Endothelial cell of umbilical vein (primary cell): Measurements from ENCODE around the gene COL23A1. TPM values are rescaled to one million over a fixed set of nuclear protein-coding genes. Genes with fewer than 3 reads are reported as not detected.

Experiments used
- BruUV-seq: library from RNA; stranded (reverse); fragments of 400-500 nt; replicated peaks from 2 replicates; lab custom pipeline; 2021; lab: Mats Ljungman, UMichigan
- CTCF ChIA-PET: fragments of 300-600, 350-600 bp; sonication (Branson Sonifier 250); formaldehyde crosslinking; loops from one replicate; lab custom pipeline; 2021; ENCODE audit warnings: antibody characterized with exemption, inconsistent platforms; lab: Charles Lee
- POLR2A ChIA-PET: fragments of 300-600, 350-600 bp; sonication (Branson Sonifier 250); formaldehyde crosslinking; loops from one replicate; lab custom pipeline; 2021; ENCODE audit warnings: antibody characterized with exemption, inconsistent platforms; lab: Charles Lee
- DNase-seq: peaks from one replicate; pipeline ENCODE4 v3.0.0-alpha.2; 2011; ENCODE audit warnings: low read depth, low spot score
- FAIRE-seq: peaks from 2 replicates; lab custom pipeline; 2011; peaks lifted over from hg19 to GRCh38; lab: Jason Lieb, UNC
- H2AFZ ChIP-seq: 2 replicates; pipeline ENCODE4 v1.6.0; 2012; ENCODE audit warnings: low read depth, low read length, control low read depth, inconsistent platforms
- H3K27ac ChIP-seq: 2 replicates; pipeline ENCODE4 v1.5.1; 2011; ENCODE audit warnings: low read depth, mild to moderate bottlenecking, control low read depth, low read length, moderate library complexity; ENCODE audit not compliant: insufficient read depth
- H3K27me3 ChIP-seq, 2 experiments: 2 replicates each; pipeline versions ENCODE4 v1.6.0 to v1.6.1; 2011; ENCODE audit warnings: low read length in 2 of 2, mixed read lengths in 1 of 2; ENCODE audit not compliant: control insufficient read depth in 2 of 2, insufficient read depth in 2 of 2
- H3K36me3 ChIP-seq, 2 experiments: 2 replicates in 1 of 2; 3 replicates in 1 of 2; pipeline ENCODE4 v1.5.1; 2011; ENCODE audit warnings: low read length in 2 of 2, mild to moderate bottlenecking in 1 of 2, moderate library complexity in 1 of 2; ENCODE audit not compliant: control insufficient read depth in 2 of 2, insufficient read depth in 2 of 2; ENCODE audit errors: extremely low read depth in 1 of 2
- H3K4me1 ChIP-seq: 3 replicates; pipeline ENCODE4 v1.5.1; 2011; ENCODE audit warnings: mild to moderate bottlenecking, low read length; ENCODE audit not compliant: control insufficient read depth, insufficient read depth; ENCODE audit errors: extremely low read depth
- H3K4me2 ChIP-seq: 2 replicates; pipeline ENCODE4 v1.6.1; 2011; ENCODE audit warnings: low read length, control low read depth, mixed read lengths; ENCODE audit not compliant: insufficient read depth
- H3K4me3 ChIP-seq, 3 experiments: fragments of 200-600 bp in 1 of 3; sonication (generic), shearing (Covaris generic) in 1 of 3; replicated peaks in 1 of 3; 2 replicates each; pipeline ENCODE4 v1.5.1; 2011 to 2016; ENCODE audit warnings: control low read depth in 3 of 3, low read length in 3 of 3, mild to moderate bottlenecking in 2 of 3, inconsistent platforms in 1 of 3, low read depth in 1 of 3, moderate library complexity in 1 of 3; ENCODE audit not compliant: insufficient read depth in 1 of 3
- H3K79me2 ChIP-seq: 2 replicates; pipeline ENCODE4 v1.6.0; 2012; ENCODE audit warnings: low read length, inconsistent platforms; ENCODE audit not compliant: control insufficient read depth, insufficient read depth
- H3K9ac ChIP-seq: replicated peaks from 2 replicates; pipeline ENCODE3; 2011; ENCODE audit warnings: low read length, control low read depth; ENCODE audit not compliant: insufficient read depth; ENCODE audit errors: extremely low read depth
- H3K9me1 ChIP-seq: replicated peaks from 3 replicates; pipeline ENCODE4 v1.6.0; 2011; ENCODE audit warnings: mild to moderate bottlenecking, low read length; ENCODE audit not compliant: control insufficient read depth, insufficient read depth; ENCODE audit errors: extremely low read depth
- H3K9me3 ChIP-seq: replicated peaks from 2 replicates; pipeline ENCODE4 v1.5.1; 2012; ENCODE audit warnings: low read length, inconsistent platforms; ENCODE audit not compliant: control insufficient read depth, insufficient read depth
- H4K20me1 ChIP-seq: replicated peaks from 2 replicates; pipeline ENCODE3; 2011; ENCODE audit warnings: mild to moderate bottlenecking, low read length; ENCODE audit not compliant: control insufficient read depth, insufficient read depth; ENCODE audit errors: extremely low read depth
- CTCF ChIP-seq, 2 donors: IDR thresholded peaks; 1 replicate in 1 of 2; 2 replicates in 1 of 2; pipeline ENCODE4 v1.5.1; 2011; ENCODE audit warnings: low read length in 2 of 2, mild to moderate bottlenecking in 2 of 2, moderate library complexity in 2 of 2, control low read depth in 1 of 2, inconsistent platforms in 1 of 2, low read depth in 1 of 2; ENCODE audit not compliant: insufficient read depth in 1 of 2; ENCODE audit errors: extremely low read depth in 1 of 2
- EZH2 ChIP-seq: IDR thresholded peaks from 2 replicates; pipeline ENCODE4 v1.6.1; 2012; ENCODE audit warnings: borderline replicate concordance, low read depth, mild to moderate bottlenecking, moderate library complexity, low read length, inconsistent platforms; ENCODE audit not compliant: severe bottlenecking
- FOS ChIP-seq: IDR thresholded peaks from 2 replicates; pipeline ENCODE4 v1.6.1; 2011; ENCODE audit warnings: mild to moderate bottlenecking, low read length, moderate library complexity, borderline replicate concordance; ENCODE audit not compliant: insufficient read depth
- GATA2 ChIP-seq: IDR thresholded peaks from 2 replicates; pipeline ENCODE4 v1.7.0; 2011; ENCODE audit warnings: low read depth, mild to moderate bottlenecking, moderate library complexity, mixed read lengths, low read length; ENCODE audit not compliant: insufficient read length, insufficient read depth
- JUN ChIP-seq: IDR thresholded peaks from 2 replicates; pipeline ENCODE4 v1.6.1; 2011; ENCODE audit warnings: borderline replicate concordance, low read depth; ENCODE audit not compliant: insufficient read length, insufficient read depth
- MAX ChIP-seq: IDR thresholded peaks from 2 replicates; pipeline ENCODE4 v1.6.1; 2011; ENCODE audit not compliant: insufficient read depth, insufficient read length
- MYC ChIP-seq: IDR thresholded peaks from one replicate; pipeline ENCODE4 v1.6.1; 2011; ENCODE audit warnings: mild to moderate bottlenecking, low read depth, low read length
- POLR2A ChIP-seq: IDR thresholded peaks from 2 replicates; pipeline ENCODE4 v1.6.1; 2012; ENCODE audit warnings: low read depth, mild to moderate bottlenecking, control low read depth, low read length
- POLR2AphosphoS5 ChIP-seq: IDR thresholded peaks from 2 replicates; pipeline ENCODE4 v1.6.1; 2012; ENCODE audit warnings: low read depth, mild to moderate bottlenecking, control low read depth, low read length, moderate library complexity; ENCODE audit not compliant: insufficient read depth
- dilution Hi-C: fragments of 300-500 bp; cut with MboI; formaldehyde crosslinking; loops from one replicate; pipeline ENCODE4 v1.15.0; 2019; ENCODE audit warnings: low sequenced_read_pairs; ENCODE audit not compliant: extremely low pct_ligation_motif_present
- intact Hi-C: fragments of 100-400 bp; cut with micrococcal nuclease; formaldehyde crosslinking; loops from one replicate; pipeline ENCODE4 v1.10.0; 2022
- polyA plus RNA-seq, 4 experiments: library from polyadenylated mRNA; depleted of rRNA in 3 of 4; stranded (reverse) in 3 of 4; unstranded in 1 of 4; fragments of >200 nt; gene quantifications; 2 replicates each; pipeline versions ENCODE4 v1.2.1 to v1.2.3, GENCODE V29; 2011 to 2012; ENCODE audit warnings: missing spikeins in 1 of 4
- total RNA-seq: library from RNA; stranded (reverse); gene quantifications from 2 replicates; pipeline ENCODE4 v1.2.3, GENCODE V29; 2021

COL23A1 gene
- total and polyA plus RNA-seq, 2 donors (not counting 3 experiments of a cell fraction or from before 2014, with no cell fraction given) = not detected

GRCh38 chr5:178383301-178383918 lies 206.8 kb downstream of the COL23A1 start:
- Histone ChIP-seq H3K36me3 (no peaks in the 10 kb centered on the region), H3K4me1 (no peaks in the 10 kb centered on the region), H2AFZ (no peak overlapping the region), H3K9me1 (no peaks in the 10 kb centered on the region), H3K4me3 (no peak overlapping the region), H3K27me3 (no peaks in the 10 kb centered on the region), H3K9me3 (no peaks in the 10 kb centered on the region), H3K4me2 (no peak overlapping the region), H3K79me2 (no peaks in the 10 kb centered on the region), H3K9ac (no peak overlapping the region), H4K20me1 (no peaks in the 10 kb centered on the region), H3K27ac (no peak overlapping the region)
- DNase-seq (no peak), FAIRE-seq (no peak)
- ChIA-PET CTCF (no interaction called here), POLR2A (no interaction called here)
- intact Hi-C loops = no loop called here
- dilution Hi-C loops = no loop called here
- no peak for TF ChIP-seq EZH2
- no peak for TF ChIP-seq POLR2A
- TF ChIP-seq JUN = no peak
- no peak for TF ChIP-seq FOS
- TF ChIP-seq MYC = no peak
- TF ChIP-seq GATA2 = no peak
- no peak for TF ChIP-seq POLR2AphosphoS5
- TF ChIP-seq MAX = no peak
- TF ChIP-seq CTCF (IDR thresholded peaks at IDR 0.05; ENCODE audit: extremely low read depth in 1 of 2, insufficient read depth in 1 of 2, low read depth in 1 of 2, low read length in 2 of 2) = no peak
- BruUV-seq = no TSS peak
